Measurements from ENCODE around the gene FMNL3. TPM values are rescaled to one million over a fixed set of nuclear protein-coding genes. Genes with fewer than 3 reads are reported as not detected.
A peak's percentile ranks its signal among the peaks of the same experiment; 100 is the strongest.

FMNL3 gene
- total RNA-seq, 1 donor from 2014 or later: 58.4 TPM

DNA sequence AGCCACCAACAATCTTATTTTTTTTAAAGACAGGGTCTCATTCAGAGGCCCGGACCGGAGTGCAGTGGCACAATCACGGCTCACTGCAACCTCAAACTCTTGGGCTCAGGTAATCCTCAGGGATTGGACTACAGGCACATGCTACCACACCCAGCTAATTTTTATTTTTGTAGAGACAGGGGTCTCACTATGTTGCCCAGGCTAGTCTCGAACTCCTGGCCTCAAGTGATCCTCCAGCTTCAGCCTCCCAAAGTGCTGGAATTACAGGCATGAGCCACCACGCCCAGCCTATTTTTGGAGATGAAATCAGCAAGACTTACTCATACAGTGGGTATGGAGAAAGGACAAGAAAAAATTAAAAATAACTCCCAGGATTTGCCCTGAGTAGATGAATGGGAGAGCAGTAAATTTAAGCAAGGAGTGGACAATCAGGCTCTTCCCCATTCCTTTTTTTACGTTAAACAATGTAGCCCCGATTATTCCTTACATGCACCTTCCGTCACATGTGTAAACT is 13.2 kb downstream of the FMNL3 start:
- H3K9me3 ChIP-seq (ENCODE audit: insufficient read depth, low read depth, low read length): no peaks in the 10 kb centered on the region
- H3K36me3 ChIP-seq (ENCODE audit: insufficient read depth, low read length): no peaks in the 10 kb centered on the region
- H3K4me1 Mint-ChIP-seq (ENCODE audit: low read depth, unreplicated experiment): peaks cover 32% of the 10 kb centered on the region
- H3K4me1 ChIP-seq (ENCODE audit: insufficient read depth, low read length): peaks cover 11% of the 10 kb centered on the region
- no peak overlapping the region for H3K4me3 ChIP-seq (ENCODE audit: insufficient read depth, low read depth, low read length)
- peaks cover 4% of the 10 kb centered on the region for H3K36me3 Mint-ChIP-seq (ENCODE audit: low read depth, unreplicated experiment)
- no peak for FAIRE-seq
- no peaks in the 10 kb centered on the region for H3K9me3 Mint-ChIP-seq (ENCODE audit: unreplicated experiment)
- no peak overlapping the region for H2AFZ ChIP-seq (ENCODE audit: low read depth, low read length)
- peak overlapping the region; percentile 42 for H3K4me2 ChIP-seq (ENCODE audit: low read length)
- TF ChIP-seq EZH2 (IDR thresholded peaks at IDR 0.05; ENCODE audit: insufficient read depth, low read length): no peak
- TF ChIP-seq, protein P1, sequence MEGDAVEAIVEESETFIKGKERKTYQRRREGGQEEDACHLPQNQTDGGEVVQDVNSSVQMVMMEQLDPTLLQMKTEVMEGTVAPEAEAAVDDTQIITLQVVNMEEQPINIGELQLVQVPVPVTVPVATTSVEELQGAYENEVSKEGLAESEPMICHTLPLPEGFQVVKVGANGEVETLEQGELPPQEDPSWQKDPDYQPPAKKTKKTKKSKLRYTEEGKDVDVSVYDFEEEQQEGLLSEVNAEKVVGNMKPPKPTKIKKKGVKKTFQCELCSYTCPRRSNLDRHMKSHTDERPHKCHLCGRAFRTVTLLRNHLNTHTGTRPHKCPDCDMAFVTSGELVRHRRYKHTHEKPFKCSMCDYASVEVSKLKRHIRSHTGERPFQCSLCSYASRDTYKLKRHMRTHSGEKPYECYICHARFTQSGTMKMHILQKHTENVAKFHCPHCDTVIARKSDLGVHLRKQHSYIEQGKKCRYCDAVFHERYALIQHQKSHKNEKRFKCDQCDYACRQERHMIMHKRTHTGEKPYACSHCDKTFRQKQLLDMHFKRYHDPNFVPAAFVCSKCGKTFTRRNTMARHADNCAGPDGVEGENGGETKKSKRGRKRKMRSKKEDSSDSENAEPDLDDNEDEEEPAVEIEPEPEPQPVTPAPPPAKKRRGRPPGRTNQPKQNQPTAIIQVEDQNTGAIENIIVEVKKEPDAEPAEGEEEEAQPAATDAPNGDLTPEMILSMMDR (IDR thresholded peaks at IDR 0.05; ENCODE audit: insufficient read depth, low read depth, low read length): no peak
- H3K27ac Mint-ChIP-seq (ENCODE audit: unreplicated experiment): peak overlapping the region; percentile 47
- peaks cover 92% of the 10 kb centered on the region for H3K79me2 ChIP-seq (ENCODE audit: insufficient read depth, low read length)
- H3K27ac ChIP-seq (ENCODE audit: low read depth, low read length): no peak overlapping the region
- no peak overlapping the region for H3K4me3 Mint-ChIP-seq (ENCODE audit: unreplicated experiment)
- no peaks in the 10 kb centered on the region for H3K27me3 ChIP-seq (ENCODE audit: insufficient read depth, low read length)
- DNase-seq (ENCODE audit: low read depth): no peak
- no peaks in the 10 kb centered on the region for H3K27me3 Mint-ChIP-seq (ENCODE audit: low read depth, unreplicated experiment)
- H4K20me1 ChIP-seq (ENCODE audit: insufficient read depth, low read length): peaks cover 76% of the 10 kb centered on the region
- no peak overlapping the region for H3K9ac ChIP-seq (ENCODE audit: low read length)

- no peaks in the 10 kb centered on the region for H3K9me3 ChIP-seq (ENCODE audit: insufficient read depth, low read depth, low read length)
- TF ChIP-seq, protein P1 (IDR thresholded peaks at IDR 0.05; ENCODE audit: insufficient read depth, low read depth, low read length): no peak
- no peak for TF ChIP-seq EZH2 (IDR thresholded peaks at IDR 0.05; ENCODE audit: insufficient read depth, low read length)
- Mint-ChIP-seq H3K9me3 (ENCODE audit: unreplicated experiment) (no peaks in the 10 kb centered on the region), H3K27ac (ENCODE audit: unreplicated experiment) (no peak overlapping the region), H3K4me3 (ENCODE audit: unreplicated experiment) (no peak overlapping the region), H3K36me3 (ENCODE audit: low read depth, unreplicated experiment) (peaks cover 4% of the 10 kb centered on the region), H3K27me3 (ENCODE audit: low read depth, unreplicated experiment) (no peaks in the 10 kb centered on the region), H3K4me1 (ENCODE audit: low read depth, unreplicated experiment) (peaks cover 21% of the 10 kb centered on the region)
- H3K79me2 ChIP-seq (ENCODE audit: insufficient read depth, low read length): peaks cover 97% of the 10 kb centered on the region
- H3K27ac ChIP-seq (ENCODE audit: low read depth, low read length): no peak overlapping the region
- no peaks in the 10 kb centered on the region for H3K27me3 ChIP-seq (ENCODE audit: insufficient read depth, low read length)
- H2AFZ ChIP-seq (ENCODE audit: low read depth, low read length): no peak overlapping the region
- FAIRE-seq: no peak
- no peak overlapping the region for H3K4me2 ChIP-seq (ENCODE audit: low read length)
- no peaks in the 10 kb centered on the region for H3K4me1 ChIP-seq (ENCODE audit: insufficient read depth, low read length)
- H3K4me3 ChIP-seq (ENCODE audit: insufficient read depth, low read depth, low read length): no peak overlapping the region
- H3K9ac ChIP-seq (ENCODE audit: low read length): no peak overlapping the region
- H4K20me1 ChIP-seq (ENCODE audit: insufficient read depth, low read length): peaks cover 76% of the 10 kb centered on the region
- no peaks in the 10 kb centered on the region for H3K36me3 ChIP-seq (ENCODE audit: insufficient read depth, low read length)
- no peak for DNase-seq (ENCODE audit: low read depth)
These were observed 14.4 kb downstream of the FMNL3 start for GRCh38 chr12:49692851-49693250.

- Mint-ChIP-seq H3K36me3 (ENCODE audit: low read depth, unreplicated experiment) (peaks cover 7% of the 10 kb centered on the region), H3K9me3 (ENCODE audit: unreplicated experiment) (no peaks in the 10 kb centered on the region), H3K4me3 (ENCODE audit: unreplicated experiment) (no peak overlapping the region), H3K27ac (ENCODE audit: unreplicated experiment) (peak overlapping the region; percentile 50), H3K4me1 (ENCODE audit: low read depth, unreplicated experiment) (peaks cover 13% of the 10 kb centered on the region), H3K27me3 (ENCODE audit: low read depth, unreplicated experiment) (no peaks in the 10 kb centered on the region)
- H3K4me2 ChIP-seq (ENCODE audit: low read length): no peak overlapping the region
- H3K79me2 ChIP-seq (ENCODE audit: insufficient read depth, low read length): peaks cover 92% of the 10 kb centered on the region
- no peak overlapping the region for H3K27ac ChIP-seq (ENCODE audit: low read depth, low read length)
- H3K9me3 ChIP-seq (ENCODE audit: insufficient read depth, low read depth, low read length): no peaks in the 10 kb centered on the region
- H3K4me1 ChIP-seq (ENCODE audit: insufficient read depth, low read length): peaks cover under 1% of the 10 kb centered on the region
- FAIRE-seq (no peak), DNase-seq (ENCODE audit: low read depth) (no peak)
- H3K4me3 ChIP-seq (ENCODE audit: insufficient read depth, low read depth, low read length): no peak overlapping the region
- no peaks in the 10 kb centered on the region for H3K27me3 ChIP-seq (ENCODE audit: insufficient read depth, low read length)
- TF ChIP-seq, protein P1 (IDR thresholded peaks at IDR 0.05; ENCODE audit: insufficient read depth, low read depth, low read length): no peak
- H3K9ac ChIP-seq (ENCODE audit: low read length): no peak overlapping the region
- no peaks in the 10 kb centered on the region for H3K36me3 ChIP-seq (ENCODE audit: insufficient read depth, low read length)
- H2AFZ ChIP-seq (ENCODE audit: low read depth, low read length): no peak overlapping the region
- peaks cover 71% of the 10 kb centered on the region for H4K20me1 ChIP-seq (ENCODE audit: insufficient read depth, low read length)
These were observed 17.4 kb downstream of the FMNL3 start for GRCh38 chr12:49689785-49690184.

All from astrocyte (in vitro differentiated cells and primary cell).